GM21528 (cell line): ENCODE results near the gene TEAD2.

Experiments
- ATAC-seq: cut with Tn5 transposase; IDR thresholded peaks from one replicate; pipeline ENCODE4 v1.9.1; 2021; ENCODE audit warnings: mild to moderate bottlenecking, moderate library complexity; ENCODE audit not compliant: unreplicated experiment, low FRiP score

The TEAD2 gene

DNA sequence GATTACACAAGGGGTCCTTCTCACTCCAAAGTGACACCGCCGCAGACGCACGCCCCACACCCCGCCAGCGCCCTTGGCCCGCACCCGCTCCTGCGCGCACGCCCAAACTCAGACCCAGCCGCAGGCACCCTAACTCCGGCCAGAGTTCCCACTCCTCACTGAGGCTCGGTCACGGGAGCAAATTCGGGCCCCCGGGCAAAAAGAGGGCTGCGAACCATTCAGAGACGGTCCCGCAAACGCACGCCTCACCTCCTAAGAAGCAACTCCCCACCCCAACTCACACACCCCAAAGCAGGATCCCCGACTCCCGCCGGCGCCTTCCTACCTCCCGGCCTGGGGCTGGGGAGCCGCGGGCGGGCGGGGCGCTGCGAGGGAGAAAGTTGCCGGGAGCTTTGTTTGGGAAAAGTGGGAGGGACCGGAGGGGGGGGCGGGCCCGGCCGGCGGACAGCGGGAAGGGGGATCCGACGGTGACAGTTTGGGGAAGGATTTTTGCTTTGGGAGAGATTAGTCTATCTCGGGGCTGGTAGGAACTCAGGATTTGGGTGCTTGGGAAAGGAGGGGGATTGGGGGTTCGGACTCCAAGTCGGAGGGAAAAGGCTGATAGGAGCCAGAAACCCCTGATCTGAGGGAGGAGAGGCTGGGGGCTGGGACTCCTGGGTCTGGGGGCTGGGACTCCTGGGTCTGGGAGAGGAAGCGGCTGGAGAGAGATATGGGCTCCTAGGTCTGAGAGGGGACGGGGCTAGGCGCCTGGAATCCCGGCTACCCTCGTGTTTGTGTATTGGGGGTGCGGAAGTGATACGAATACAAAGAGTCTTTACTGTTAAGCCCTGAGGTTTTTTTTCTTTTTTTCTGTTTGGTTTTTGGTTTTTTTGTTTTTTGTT is at the start of gene TEAD2:
Gene TEAD2 (minus strand): TSS at position 369 of the 881 bp plus-strand sequence. CDS start 2,341 bp downstream, outside the sequence.
- no peak for ATAC-seq

DNA sequence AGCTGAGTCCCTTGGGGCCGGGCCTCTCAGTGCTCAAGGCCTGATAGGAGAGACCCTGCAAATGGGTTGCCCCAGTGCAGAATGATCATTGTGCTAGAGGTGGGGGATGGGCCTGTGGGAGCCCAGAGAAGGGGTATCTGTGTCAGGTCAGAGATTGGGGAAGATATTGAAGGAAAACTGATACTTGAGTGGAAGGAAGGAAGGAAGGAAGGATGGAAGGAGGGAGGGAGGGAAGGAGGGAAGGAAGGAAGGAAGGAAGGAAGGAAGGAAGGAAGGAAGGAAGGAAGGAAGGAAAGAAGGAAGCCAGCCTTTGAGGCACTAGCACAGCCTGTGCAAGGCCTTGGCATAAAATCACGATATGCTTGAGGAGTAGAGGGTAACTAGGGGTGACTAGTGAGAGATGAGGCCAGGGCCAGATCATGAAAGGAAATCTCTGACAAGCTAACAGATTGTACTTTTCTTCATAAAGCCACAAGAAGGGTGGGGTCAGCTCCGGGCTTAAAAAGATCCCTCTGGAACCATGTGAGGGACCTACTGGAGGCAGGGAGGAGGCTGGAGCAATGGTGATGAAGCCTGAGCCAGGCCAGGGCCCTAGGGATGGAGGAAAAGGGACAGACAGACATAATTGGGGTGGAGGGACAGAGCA is 49.6 kb upstream of the TEAD2 start:
- no peak for ATAC-seq

DNA sequence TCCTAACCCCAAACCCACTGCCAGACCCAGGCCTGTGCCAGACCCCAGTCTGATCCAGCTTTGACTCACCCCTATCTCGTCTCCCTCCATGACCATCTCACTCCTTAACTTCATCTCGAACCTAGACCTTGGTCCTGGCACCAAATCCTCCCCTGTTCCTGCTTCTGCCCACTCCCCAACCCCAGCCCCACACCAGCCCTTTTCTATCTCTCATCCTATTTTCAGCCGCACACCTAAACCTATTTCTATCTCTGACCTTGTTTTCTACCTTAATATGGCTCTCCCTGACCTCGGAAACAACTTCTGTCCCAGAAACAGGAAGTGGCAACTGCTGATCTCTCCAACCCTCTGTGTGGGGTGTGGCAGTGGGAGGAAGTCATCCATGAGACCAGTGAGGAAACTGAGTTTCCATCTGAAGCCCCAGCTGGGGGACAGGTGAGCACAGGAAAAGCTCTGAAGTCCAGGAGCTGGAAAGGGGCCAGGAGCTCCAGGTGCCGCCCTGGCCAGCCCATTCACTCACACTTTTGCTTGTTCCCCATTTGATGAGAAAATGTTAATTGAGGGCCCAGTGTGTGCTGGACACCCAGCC is 47.3 kb upstream of the TEAD2 start:
- ATAC-seq = no peak

DNA sequence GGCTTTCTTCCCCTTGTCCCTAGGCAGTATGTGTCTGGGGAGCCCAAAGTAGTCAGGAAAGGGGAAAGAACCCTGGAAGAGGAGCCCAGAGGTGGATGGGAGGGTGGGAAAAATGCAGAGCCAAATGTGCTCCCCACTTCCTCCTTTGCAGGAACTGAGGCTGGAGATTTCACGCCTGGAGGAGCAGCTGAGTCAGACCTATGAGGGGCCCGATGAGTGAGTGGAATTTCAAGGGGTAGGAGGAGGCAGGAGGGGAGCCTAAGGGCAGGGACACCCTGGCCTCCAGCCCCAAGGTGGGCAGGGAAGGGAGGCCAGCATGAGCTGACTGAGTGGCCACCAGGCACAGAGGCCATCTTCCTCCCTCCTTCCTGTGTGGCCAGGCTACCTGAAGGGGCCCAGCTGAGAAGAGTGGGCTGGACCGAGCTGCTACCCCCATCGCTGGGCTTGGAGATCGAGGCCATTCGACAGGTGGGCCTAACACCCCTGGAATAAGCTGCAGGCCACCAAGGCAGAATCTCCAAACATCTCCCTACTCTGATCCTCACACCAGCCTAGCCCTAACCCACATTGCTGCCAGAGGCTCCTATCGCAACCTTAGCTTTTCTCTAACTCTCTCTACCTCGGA is 46.7 kb upstream of the TEAD2 start:
- no peak for ATAC-seq

DNA sequence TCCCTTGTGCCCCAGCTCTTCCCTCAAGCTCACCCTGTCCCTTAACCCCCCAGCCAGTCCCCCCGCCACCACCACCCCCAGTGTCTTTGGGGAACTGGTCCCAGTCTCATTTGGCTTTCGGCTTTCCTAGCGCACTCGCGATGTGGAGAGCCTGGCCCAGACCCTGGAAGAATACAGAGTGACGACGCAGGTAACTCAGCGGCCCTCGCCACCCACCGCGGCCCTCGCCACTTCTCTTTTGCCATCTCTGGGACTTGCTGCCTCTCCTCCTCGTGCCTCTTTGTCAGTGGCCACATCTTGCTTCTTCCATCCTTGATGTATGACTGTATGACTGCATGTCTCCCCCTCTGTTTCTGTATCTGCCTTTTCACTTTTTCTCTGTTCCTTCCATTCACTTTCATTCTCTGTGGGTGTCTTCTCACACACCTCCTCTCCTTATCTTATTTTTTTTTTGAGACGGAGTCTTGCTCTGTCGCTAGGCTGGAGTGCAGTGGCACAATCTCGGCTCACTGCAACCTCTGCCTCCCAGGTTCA is 45.3 kb upstream of the TEAD2 start:
- no peak for ATAC-seq

DNA sequence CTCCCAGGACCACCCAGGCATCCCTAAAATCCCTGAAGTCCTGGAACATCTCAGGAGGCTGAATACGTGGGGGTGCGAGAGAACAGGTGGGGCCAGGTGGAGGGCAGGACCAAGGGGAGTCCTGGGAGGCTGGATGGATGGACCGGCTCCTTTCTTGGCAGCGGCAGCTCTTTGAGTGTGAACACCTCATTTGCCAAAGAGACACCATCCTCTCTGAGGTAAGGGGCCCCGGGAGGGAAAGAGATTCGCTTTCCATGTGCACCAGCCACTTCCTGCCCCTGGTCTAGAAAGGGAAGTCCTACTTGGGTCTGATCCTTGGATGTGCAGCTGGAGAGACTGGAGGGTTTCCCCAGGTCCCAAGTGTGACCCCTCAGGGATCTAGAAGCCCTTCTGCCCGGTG is 44.9 kb upstream of the TEAD2 start:
- ATAC-seq = no peak

DNA sequence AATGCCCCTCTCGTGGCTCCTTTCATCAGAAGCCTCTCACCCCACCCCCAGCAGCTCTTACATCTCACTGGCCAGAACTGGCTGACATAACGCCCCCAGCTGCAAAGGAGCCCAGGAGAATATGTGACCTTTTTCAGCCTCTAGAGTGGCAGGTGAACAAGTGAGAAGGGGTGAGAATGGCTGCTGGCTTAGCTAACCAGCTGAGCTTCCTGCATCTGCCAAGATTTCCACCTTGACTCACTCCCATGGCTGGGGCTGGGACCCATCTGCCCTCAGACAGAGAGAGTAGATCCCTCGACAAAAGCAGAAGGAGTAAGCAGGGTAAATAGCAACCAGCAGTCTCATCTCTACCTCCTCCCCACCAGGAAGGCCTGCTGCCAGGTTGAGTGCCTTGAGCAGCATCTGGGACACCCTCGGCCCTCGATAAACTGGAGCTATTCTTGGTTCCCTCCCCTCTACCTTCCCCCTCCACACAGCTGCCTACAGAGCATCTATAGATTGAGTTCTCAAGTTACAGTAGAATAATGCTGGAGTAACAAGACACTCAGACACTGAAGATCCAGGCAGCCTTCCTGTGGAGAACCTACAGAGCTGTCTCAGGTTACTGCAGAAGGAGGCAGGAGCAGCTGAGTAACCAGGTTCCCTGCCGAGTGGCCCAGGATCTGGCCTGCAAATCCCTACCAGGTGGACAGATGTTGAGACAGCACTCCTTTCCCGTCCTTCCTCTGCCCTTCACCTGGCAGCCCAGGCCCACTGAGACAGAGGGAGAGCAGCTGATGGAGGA is 41.4 kb upstream of the TEAD2 start:
- ATAC-seq = no peak

DNA sequence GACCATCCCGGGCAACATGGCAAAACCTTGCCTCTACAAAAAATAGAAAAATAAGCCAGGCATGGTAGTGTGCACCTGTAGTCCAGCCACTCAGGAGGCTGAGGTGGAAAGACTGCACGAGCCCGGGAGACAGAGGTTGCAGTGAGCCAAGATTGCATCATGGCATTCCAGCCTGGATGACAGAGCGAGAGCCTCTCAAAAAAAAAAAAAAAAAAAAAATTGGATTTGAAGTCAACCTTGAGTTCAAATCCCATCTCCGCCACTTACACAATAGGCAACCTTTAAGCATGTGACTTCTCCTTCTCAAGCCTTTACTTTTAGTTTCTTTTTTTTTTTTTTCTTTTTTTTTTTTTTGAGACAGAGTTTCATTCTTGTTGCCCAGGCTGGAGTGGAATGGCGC is 37.8 kb upstream of the TEAD2 start:
- ATAC-seq = no peak

DNA sequence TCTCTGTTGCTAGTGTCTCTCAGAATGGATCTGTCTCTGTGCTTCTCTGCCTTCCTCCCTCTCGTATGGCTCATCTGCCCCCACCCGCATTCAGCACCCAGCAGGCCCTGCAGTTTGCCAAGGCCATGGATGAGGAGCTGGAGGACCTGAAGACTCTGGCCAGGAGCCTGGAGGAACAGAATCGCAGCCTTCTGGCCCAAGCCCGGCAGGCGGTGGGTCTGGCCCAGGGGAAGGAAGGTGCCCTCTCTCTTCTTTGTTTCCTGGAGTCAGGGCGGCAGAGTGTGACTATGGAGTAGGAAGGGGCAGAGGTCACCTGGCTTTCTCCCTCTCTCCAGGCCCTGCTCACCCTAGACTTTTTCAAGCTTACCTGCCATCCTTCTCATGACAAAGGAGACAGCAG is 36.7 kb upstream of the TEAD2 start:
- ATAC-seq = no peak

DNA sequence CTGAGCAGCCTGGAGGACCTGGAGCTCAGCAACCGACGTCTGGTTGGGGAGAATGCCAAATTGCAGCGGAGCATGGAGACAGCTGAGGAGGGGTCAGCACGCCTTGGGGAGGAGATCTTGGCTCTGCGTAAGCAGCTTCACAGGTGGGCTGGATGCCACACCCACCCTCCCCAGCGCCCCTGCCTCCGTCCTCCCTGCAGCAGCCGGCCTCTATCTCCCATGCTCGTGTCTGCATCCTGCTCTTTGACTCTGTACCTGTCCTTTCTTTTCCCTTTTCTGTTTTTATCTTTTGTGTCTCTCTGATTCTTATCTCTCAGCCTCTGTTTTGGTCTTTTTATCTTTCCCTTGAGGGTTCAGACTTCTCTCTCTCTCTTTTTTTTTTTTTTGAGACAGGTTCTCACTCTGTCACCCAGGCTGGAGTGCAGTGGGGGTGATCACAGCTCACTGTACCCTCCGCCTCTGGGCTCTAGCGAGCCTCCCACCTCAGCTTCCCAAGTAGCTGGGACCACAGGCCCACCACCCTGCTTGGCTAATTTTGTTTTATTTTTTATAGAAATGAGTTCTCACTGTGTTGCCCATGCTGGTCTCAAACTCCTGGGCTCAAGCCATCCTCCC is 35.9 kb upstream of the TEAD2 start:
- ATAC-seq = no peak

DNA sequence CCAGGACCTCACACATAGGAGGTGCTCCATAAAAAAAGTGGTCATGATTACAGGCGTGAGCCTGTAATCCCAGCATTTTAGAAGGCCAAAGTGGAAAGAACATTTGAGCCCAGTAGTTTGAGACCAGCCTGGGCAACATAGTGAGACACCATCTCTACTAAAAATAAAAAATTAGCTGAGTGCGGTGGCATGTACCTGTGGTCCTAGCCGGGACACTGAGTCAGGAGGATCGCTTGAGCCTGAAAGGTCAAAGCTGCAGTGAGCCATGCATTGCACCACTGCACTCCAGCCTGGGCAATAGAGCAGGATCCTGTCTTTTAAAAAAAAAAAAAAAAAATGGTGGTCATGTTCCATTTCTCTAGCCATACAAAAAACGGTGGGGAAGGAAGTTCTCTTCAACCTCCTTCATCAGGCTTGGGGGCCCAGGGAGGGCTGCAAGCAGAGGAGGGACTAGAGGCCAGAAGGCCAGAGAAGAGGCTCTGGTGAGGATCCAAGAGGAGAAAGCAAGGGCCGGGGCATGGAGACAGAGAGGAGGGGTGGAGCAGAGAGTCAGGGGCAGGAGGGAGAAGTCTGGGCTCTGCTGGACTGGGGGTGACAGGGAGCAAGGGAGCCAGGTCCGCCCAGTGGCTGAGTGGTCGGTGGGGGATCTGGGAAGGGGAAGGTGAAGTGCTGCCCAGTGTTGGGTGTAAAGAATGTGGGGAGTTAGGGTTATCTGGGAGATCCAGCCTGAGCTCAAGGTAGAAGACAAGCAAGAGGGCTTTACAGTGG is 34.7 kb upstream of the TEAD2 start:
- ATAC-seq = no peak

DNA sequence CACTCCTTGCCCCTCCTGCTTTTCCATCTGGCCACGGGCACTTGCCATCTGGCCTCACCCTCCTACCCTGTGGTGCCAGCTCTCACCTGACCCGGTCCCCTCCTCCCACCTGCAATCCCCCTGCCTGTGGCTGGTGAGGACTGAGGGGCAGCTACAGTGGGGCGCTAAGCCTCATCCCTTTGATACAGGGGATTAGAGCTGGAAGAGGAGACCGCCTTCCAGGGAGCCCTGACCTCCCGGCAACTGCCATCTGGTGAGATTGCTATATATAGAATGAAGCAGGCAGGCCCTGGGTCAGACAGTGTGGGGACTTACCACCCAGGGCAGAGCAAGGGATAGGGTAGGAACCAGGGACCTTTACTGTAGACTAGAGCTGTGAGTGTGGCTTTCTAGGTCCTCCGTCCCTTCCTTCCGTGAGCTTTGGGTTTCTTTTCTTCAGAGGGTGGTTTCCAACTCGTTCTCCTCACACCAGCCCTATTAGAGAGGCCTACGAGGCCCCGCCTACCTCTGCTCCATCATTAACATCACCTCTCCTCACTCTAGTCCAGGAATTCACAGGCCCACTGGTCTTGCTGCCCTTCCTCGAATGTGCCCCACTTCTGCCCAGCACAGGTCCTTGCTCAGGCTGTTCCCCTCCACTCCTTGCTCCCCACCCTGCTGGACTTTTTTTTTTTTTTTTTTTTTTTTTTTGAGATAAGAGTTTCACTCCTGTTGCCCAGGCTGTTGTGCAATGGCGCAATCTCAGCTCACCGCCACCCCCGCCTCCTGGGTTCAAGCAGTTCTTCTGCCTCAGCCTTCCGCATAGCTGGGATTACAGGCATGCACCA is 33.6 kb upstream of the TEAD2 start:
- ATAC-seq = no peak

DNA sequence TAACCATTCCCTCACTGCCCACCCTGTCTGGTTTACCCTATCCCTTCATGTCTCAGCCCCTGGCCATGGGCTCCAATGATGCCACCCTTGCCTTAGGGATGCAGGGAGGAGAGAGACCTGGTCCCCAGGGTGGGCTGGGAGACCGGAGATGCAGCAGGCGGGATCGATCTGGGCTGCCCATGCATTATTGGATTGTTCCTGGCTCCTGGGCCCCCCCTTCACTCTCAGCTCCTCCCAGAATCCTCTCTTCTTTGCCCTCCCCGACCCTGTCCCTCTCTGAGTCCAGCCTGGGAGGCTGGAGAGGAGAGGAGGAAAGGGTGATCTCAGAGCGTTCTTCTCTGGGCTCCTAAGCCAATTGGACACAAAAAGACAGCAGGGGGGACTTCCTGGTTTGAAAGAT is 31.7 kb upstream of the TEAD2 start:
- ATAC-seq = no peak

DNA sequence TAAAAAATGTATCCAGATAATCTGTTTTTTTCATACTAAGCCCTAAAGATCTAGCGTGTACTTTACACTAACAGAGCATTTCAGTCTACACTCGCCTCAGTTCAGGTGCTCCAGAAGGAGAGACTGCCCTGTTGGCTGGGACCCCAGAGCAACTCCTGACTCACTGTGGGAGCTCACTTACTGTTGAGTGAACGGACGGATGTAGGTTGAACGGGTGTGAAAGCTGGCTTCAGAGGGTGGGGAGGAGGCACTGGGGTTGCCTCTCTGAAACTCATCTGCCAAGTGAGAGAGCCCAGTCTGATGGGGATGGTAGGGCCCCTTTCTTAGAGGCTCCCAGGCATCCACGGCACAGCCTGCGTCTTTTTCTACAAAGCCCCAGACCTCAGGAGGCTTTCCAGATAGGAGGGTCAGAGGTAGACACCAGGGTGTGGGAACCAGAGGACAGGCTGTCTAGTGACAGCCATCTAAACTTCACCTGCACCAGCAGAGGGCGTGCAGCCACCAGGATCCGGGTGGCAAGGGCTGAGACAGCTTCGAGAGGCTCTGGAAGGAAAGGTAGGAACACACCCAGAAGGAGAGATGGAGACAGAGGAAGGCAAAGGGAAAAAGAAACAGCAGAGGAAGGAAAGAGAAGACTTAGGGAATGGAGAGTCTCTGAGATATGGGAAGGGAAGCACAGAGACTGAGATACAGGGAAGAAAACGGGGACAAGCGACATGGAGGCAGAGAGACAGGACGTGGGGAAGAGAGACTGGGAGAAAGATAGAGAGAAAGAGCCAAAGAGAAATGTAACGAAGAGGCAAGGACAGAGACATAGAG is 29.6 kb upstream of the TEAD2 start:
- ATAC-seq = no peak

DNA sequence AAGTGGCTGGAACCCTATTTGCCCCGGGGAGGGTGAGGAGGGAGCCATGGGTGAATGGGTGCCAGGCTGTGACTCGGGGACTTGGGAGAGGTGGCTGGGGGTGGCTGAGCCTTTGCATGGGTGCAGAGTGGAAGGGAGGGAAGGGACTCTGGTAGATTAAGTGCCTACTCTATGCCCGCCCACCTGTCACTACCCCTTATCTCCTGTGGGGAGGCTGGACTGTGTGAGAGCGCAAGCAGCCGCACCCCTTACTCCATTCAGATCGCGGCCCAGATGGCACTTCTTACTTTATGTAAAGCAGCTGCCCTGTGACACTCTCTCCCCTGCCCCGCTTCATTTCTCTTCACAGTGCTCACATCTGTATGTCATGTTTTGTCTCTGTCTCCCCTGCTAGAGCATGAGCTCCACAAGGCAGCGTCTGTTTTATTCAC is 28.7 kb upstream of the TEAD2 start:
- no peak for ATAC-seq

DNA sequence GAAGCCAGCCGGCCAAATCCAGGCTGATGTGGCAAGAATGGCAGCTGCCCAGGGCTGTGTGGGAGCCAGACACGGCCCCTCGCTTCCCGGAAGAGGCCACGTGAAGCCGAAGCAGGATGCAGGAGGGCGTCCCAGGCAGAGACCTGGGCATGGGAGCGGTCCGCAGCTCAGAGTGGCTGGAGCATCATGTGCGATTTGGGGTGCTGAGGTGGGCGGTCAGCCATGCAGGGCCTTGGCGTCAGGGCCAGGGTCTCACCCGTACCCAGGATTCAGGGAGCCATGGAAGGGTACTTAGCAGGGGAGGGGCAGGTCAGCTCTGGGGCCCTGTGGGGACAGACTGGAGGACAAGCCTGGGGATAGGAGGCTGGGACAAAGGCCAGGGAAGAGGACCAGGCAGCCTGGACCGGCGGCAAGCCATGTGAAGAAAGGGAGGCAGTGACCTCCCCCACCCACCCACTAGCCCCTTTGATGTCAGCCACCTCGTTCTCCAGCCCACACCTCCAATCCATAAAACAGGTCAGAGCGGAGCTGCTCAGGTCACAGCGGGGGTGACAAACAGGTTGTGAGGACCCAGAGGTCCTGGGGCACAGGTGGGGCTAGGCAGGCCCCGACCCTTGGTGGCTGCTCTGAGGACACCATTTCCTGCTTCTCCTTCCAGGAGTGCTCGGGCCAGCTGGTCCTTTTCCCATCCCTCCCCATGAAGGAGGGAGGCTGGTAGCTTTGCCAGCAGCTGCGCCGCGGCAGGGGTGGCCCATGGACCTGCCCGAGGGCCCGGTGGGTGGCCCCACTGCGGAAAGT is 28.1 kb upstream of the TEAD2 start:
- no peak for ATAC-seq
